ENCODE results near the gene EPAS1. TPM values are rescaled to one million over a fixed set of nuclear protein-coding genes. Genes with fewer than 3 reads are reported as not detected.

The EPAS1 gene
- total RNA-seq, 1 experiment from 2014 or later = 12.3 TPM

DNA sequence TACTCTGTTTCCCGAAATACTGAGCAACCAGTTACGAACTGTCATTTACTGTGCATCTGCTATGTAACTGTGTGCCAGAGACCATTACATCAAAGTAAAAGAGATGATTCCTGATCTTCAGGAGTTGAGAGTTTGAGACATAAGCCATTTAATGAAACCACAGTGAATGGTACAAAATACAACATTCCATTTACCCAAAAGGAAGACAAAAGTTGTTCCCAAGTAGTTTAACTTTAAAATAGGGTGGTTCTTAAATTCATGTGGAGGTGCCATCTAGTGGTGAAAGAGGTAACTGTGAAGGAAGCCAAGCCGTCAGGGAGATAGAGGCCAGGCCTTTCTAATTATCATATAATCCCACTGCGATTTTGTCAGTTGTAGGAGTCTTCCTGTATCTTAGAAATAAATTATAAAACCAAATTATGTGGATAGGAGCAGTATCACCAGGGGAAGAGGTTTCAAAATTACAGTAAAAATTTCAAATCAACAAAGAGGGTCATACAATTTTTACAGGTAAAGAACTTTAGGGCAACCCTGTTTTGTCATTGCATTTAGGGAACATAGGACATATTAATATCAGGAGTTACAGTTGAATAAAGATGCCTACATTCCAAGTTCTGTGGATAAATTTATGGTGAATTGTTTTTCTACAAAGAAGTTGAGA lies 67.7 kb downstream of the EPAS1 start:
- DNase-seq (ENCODE audit: low read depth) = peak; percentile 65

DNA sequence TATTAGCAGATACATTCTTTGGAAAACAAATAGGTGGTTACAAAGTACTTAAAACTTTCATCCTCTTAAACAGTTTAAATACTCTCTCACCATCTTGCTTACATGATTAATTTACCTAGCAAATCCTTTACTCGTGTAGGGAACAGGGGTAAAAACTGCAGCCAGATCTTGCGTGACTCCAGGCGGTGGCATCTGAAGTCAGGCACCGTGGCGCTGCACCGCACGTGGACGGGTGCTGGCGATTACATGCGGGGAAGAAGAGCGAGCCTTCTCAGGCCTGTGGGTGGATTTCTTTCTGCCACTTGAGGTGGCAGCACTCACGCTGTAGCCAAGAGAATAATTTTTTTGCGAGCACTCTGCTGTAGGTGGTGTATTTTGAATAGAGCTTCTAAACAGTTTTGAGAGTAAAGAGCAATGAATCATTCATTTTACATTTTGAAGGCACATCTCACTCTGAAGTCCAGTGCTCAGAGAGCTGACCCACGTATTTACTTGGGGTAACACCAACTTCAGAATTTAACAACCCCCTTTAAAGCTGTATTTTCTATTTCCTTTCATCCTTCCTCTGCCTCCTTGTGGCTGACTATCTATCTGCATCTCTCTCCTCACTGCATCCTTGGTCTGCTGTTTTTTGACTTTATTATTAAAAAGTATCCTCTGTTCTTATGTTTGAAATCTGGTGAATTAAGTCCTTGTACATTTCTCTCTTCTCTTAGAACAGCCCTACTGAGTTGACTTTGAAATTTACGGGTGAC lies 68.9 kb downstream of the EPAS1 start:
- DNase-seq (ENCODE audit: low read depth) = peak; percentile 9

DNA sequence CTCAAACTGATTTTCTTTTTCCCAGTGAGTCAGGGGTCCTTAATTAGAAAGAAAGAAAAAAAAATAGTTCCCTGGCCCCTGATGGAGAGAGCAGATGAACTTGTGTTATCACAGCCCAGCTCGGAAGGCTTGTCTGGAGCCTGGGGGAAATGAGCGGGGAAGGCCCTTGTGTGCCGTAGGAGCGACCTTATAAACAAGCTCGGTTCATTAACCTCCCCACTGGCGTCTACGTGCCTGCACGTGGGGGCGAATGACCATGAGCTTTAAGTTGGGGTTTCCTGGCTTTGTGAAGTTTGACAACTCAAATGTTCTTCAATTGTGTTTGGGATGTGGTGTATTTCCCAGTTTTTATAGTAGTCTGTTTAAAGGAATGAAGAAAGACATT lies 69.5 kb downstream of the EPAS1 start:
- DNase-seq (ENCODE audit: low read depth) = no peak

DNA sequence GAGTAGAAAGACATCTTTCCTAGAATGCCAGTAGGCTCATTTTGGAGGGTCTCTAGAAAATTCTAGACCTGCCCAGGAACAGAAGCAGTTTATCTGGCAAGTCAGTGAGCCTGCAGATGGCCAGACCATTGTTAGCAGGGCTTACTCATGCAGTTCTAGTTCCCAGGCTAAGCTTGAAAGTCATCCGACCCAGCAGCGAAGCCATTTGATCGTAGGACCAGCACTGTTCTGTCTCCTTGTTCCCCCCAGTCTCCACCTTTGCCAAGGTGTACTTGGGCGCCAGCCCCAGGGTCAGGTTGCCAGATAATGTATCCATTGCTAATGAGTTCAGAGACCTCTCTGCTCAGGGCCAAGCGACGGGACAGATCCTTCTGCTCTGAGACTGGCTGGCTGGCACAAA lies 70.1 kb downstream of the EPAS1 start:
- no peak for DNase-seq (ENCODE audit: low read depth)

DNA sequence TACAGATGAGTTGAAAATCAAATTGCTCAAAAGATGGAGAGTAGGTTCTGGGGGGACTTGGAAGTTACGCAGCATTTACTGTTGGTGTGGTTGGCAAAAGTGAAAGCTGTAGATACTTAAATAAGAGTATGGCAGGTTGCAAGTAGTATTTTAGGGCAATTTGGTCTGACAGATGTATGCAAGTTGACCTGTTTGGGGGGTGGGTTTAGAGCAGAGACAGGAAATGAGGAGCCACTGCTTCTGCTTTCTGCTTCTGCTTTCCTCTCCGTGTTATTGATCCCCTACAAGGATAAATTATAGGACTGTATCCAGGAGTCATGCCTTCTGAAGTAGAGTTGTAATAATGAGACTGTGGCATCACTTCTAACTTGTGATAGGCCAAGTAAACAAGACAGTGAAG lies 71.2 kb downstream of the EPAS1 start:
- no peak for DNase-seq (ENCODE audit: low read depth)

DNA sequence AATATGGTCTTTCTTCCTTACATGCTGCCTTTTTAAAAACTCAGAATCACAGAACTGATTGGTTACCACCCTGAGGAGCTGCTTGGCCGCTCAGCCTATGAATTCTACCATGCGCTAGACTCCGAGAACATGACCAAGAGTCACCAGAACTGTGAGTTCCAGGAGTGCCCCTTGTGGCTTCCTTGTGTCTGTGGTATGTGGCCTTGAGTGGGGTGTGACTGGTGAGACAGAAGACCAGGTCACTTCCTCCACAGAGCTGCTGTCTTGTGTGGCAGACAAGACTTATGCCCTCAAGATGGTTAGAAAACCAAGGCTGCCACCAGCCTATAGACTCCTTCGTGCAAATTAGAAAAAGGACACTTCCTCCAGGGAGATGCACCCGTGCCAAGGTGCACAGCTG lies 72.6 kb downstream of the EPAS1 start:
- no peak for DNase-seq (ENCODE audit: low read depth)

DNA sequence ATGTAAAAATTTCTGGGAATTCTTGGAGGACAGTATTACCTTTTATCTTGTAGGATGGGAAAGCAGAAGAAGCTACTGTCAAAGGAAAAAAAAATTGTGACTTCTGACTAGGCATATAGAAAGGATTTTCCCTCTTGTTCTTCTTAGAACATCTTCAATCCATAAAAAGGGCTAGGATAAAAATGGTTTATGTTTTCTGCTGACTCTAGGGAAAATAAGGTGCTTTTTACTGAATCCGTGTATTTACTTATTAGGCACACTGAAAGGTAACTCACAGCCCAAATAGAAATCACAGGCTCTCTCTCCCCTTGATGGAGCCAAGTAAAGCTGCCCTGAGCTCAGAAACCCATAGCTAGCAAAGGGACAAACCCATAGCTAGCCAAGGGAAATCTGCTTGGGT lies 74.6 kb downstream of the EPAS1 start:
- DNase-seq (ENCODE audit: low read depth) = no peak

DNA sequence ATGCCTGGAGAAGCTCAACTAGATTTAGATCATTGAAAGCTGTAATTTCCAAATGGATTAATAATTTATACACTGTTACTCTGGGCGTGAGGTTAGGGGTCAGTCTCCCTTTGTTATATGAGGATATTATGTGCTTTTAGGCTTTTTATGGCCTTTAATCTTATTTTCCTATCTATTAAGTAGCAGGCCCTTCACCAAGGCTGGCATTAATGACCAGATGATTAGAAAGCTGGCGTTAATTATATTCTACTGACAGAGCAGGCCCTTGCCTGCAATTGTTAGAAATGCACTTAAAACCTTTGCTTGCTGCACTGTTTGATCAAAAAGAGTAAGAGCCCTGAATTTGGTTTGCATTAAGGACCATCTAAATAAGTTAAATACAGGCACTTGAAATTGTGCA lies 75.3 kb downstream of the EPAS1 start:
- DNase-seq (ENCODE audit: low read depth) = no peak

DNA sequence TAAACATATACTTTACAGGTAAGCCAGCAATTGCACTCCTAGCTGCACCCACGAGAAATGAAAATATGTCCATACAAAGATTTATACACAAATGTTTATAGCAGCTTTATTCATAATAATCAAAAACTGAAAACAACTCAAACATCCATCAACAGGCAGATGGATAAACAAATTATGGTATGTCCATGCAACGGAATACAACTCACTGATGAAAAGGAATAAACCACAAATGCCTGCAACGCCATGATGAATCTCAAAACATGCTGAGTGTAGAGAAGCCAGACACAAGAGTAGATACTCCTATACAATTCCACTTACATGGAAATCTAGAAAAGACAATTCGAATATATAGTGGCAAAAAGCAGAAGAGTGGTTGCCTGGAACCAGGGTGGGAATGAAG lies 76.0 kb downstream of the EPAS1 start:
- no peak for DNase-seq (ENCODE audit: low read depth)

DNA sequence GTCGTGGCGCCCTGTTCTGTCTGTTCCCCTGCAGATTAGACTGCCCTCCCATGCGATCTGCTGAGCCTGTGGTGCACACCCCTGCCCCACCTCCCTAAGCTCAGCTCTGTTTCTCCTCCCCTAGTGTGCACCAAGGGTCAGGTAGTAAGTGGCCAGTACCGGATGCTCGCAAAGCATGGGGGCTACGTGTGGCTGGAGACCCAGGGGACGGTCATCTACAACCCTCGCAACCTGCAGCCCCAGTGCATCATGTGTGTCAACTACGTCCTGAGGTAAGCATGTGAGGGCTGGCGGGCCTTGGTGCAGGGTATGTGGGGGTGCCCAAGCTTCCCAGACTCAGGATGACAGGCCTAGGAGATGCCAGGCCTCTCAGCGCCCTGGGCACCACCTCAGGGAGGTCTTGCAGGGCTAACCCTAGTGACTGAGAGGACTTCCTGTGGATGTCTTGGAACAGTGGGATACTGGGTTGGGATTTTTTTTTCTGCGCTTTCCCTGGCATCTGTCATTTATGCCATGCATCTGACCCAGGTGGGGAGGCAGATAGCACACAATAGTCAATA lies 78.4 kb downstream of the EPAS1 start:
- DNase-seq (ENCODE audit: low read depth) = no peak

DNA sequence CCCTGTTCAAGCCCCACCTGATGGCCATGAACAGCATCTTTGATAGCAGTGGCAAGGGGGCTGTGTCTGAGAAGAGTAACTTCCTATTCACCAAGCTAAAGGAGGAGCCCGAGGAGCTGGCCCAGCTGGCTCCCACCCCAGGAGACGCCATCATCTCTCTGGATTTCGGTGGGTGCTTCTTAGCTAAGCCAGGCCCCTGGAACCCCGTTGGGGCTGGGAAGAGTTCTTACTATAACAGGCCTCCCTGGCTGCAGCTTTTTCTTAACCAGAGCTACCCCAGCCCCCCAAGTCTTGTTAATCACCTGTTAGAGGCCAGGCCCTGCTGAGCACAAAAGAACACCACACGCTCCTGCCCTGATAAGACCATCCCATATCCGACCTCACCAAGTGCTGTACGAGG lies 79.4 kb downstream of the EPAS1 start:
- no peak for DNase-seq (ENCODE audit: low read depth)

DNA sequence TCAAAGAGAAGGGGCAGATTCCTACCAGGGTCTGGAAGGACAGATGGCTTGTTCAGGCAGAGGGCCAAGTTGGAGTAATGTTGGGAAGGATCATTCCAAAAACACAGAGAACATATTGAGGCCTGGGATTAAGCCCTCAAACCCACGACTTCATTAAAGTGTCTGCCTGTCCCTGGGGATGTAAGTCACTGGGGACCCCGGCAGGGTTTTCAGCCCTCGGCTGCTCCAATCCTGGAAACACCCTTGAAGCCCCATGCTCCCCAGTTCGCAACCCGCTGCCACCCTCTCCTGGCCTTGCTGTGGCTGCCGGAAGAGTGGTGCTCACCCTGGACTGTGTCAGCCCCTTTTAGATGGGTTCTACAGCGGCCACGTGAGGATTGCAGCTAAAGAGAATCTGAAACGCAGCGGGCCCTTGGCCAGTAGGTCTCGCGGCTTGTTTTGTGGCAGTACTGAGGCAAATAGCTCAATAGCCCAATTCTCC lies 79.9 kb downstream of the EPAS1 start:
- DNase-seq (ENCODE audit: low read depth) = no peak

DNA sequence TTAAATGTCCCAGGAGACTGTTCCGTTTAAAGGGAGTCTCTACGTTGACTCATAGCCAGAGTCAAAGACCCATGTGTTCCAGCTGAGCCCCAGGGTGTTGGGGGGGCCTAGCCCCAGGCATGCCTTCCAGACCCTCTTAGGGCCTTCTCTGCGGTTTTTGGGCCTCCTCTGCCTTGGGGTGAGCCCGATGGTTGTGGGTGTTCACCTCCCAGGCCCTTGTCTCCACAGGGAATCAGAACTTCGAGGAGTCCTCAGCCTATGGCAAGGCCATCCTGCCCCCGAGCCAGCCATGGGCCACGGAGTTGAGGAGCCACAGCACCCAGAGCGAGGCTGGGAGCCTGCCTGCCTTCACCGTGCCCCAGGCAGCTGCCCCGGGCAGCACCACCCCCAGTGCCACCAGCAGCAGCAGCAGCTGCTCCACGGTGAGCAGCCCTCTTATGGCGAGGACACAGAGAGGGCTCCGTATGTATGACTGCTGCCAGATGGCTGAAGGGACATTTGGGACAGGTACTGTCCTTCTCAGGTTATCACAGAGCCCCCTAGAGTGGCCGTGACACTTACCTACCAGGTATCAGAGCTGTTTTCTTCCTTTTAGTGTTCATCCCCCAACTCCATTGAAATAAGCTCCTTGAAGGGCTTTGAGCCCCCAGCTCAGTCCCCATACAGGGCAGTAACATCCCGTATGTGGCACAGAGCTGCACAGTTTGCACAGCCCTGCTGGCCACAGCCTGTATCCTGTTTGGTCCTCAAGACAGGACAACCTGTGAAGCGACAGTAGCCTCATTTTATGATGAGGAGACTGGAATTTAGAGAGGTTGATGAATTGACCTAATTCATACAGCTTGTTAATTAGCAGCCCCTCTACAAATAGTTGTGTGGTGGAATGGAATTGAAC lies 80.7 kb downstream of the EPAS1 start:
- no peak for DNase-seq (ENCODE audit: low read depth)

DNA sequence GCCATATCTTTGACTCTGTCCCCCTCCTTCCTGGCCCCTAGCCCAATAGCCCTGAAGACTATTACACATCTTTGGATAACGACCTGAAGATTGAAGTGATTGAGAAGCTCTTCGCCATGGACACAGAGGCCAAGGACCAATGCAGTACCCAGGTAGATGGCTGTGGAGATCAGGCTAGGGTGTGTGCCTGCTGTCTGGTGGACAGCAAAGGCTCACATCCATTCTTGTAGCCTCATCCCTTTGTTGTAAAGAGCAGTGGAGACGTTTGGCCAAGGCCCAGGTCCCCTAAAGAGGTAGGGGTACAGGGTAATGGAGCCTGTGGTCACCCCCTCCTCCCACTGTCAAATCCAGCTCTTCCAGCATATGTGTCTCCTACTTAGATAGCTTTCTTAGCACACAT lies 81.4 kb downstream of the EPAS1 start:
- DNase-seq (ENCODE audit: low read depth) = no peak

DNA sequence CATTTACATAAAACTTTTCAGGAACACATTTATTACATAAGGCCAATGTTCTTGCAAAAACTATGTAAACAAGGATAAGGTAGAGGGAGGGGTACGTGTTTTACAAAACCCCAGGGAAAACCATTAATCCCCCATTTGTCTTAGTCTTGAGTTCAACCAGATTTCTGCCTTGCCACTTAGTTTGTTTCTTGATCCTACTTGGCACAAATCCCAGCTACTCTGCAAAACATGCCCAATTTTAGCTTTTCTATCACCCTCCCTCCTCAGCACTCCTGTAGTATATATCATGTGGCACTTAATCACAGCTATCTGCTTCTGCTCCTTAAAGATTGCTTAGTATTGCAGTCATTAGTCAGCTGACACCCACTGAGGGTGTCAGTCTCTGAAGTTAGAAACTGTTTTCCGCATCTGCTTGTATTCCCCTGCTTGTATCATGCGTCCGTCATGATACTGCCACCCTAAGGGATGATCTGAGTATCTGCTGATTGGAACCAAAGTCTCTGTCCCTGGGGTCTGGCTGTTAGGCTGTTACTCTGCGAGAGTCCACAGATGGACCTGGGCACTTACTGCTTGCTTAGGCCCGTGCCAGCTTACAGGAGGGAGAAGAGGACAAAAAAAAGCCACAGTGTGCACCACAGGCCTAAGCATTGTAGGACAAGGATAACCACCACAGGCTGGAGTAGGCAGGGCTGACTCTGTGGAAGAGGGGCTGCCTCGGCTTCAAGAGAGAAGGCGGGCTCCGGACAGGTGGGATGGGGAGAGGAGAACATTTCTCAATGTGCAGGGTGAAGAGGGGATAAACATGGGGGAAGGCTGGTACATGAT lies 82.2 kb downstream of the EPAS1 start:
- no peak for DNase-seq (ENCODE audit: low read depth)

DNA sequence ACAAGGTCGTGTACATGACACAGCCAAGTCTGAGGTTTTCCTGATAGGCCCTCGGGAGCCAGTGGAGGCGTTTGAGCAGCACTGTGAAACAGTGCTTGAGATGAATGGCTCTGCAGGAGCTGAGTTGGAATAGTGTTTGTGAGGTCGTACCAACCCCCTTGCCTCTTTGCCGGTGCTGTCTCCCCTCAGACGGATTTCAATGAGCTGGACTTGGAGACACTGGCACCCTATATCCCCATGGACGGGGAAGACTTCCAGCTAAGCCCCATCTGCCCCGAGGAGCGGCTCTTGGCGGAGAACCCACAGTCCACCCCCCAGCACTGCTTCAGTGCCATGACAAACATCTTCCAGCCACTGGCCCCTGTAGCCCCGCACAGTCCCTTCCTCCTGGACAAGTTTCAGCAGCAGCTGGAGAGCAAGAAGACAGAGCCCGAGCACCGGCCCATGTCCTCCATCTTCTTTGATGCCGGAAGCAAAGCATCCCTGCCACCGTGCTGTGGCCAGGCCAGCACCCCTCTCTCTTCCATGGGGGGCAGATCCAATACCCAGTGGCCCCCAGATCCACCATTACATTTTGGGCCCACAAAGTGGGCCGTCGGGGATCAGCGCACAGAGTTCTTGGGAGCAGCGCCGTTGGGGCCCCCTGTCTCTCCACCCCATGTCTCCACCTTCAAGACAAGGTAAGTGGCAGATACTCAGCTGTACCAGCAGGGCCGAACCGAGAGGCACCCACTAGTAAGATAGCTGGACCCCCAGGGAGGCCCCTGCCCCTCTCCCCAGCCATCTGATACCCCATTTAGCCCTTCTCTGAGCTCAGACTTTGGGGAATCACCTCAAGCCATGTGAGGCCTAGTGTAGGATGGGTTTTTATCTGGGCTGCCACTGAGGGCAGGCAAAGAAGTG lies 83.1 kb downstream of the EPAS1 start:
- DNase-seq (ENCODE audit: low read depth) = no peak

DNA sequence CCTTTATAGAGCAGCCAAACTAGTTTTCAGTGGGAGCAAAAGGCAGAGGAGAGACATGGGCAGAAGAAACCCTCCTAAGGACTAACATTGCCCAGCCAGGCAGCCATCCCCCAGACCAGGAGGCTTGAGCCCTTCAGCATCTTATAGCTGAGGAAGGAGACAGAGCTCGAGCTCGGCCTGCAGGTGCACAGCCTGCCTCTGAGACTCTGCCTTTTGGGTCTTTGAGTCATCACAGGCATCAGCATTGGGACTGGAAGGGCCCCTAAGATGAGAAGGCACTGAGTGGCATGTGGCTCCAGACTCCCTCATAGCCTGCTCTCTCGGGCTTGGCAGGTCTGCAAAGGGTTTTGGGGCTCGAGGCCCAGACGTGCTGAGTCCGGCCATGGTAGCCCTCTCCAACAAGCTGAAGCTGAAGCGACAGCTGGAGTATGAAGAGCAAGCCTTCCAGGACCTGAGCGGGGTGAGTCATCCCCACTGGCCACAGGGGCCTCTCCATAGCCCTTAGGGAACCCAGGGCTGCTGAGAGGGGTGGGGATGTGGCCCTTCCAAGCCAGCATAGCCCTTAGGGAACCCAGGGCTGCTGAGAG lies 84.1 kb downstream of the EPAS1 start:
- DNase-seq (ENCODE audit: low read depth) = peak; percentile 82

DNA sequence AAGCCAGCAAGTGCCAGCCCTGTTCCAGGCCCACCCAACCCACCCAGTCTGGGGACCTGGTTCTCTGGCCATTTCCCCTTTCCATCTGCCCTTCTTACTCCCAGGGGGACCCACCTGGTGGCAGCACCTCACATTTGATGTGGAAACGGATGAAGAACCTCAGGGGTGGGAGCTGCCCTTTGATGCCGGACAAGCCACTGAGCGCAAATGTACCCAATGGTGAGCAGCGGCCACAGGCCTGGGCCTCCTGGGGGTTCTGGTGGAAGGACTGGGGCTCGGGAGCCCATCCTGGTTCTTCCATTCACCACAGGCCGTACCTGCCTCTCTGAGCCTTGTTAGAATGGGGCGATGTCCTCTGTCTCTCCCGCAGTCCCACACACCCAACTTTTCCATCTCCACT lies 84.7 kb downstream of the EPAS1 start:
- DNase-seq (ENCODE audit: low read depth) = no peak

DNA sequence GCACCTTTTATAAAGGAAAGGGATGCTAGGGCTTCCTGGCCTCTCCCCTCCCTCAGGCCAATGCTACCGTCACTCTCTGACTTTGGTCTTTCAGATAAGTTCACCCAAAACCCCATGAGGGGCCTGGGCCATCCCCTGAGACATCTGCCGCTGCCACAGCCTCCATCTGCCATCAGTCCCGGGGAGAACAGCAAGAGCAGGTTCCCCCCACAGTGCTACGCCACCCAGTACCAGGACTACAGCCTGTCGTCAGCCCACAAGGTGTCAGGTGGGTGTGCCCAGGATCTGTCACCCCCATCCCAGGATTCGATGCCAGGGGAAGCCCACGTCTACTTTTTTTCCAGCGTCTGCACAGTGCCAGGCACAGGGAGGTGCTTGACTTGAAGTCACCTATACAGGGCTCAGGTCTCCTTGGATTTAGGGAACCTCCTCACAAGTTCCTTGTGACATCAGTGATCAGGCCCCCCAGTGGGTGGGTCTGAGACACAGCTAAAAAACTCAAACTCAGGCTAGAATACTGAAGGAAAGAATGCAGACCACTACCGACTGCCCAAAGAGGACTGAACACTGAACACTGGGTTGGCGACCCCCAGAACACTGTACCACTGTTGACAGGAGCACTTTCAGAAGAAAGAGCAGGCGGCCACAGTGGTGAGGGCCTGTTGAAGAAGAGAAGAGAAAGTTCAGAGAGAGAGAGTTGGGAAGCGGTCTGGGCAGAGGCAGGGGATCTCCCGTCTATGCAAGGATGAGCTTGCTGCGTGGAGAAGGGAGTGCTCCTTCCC lies 85.3 kb downstream of the EPAS1 start:
- no peak for DNase-seq (ENCODE audit: low read depth)
